Fibroblast of skin of right quadriceps (primary cell): ENCODE measurements around the gene RALBP1.
"Not testable (repeated sequence)": the region's sequence is repeated elsewhere in the genome, so short reads cannot be mapped to it uniquely, and the experiment has no call there.

ENCODE experiments used
- DNase-seq: peaks from one replicate; pipeline ENCODE4 v3.0.0-alpha.2; 2013

The RALBP1 gene

DNA sequence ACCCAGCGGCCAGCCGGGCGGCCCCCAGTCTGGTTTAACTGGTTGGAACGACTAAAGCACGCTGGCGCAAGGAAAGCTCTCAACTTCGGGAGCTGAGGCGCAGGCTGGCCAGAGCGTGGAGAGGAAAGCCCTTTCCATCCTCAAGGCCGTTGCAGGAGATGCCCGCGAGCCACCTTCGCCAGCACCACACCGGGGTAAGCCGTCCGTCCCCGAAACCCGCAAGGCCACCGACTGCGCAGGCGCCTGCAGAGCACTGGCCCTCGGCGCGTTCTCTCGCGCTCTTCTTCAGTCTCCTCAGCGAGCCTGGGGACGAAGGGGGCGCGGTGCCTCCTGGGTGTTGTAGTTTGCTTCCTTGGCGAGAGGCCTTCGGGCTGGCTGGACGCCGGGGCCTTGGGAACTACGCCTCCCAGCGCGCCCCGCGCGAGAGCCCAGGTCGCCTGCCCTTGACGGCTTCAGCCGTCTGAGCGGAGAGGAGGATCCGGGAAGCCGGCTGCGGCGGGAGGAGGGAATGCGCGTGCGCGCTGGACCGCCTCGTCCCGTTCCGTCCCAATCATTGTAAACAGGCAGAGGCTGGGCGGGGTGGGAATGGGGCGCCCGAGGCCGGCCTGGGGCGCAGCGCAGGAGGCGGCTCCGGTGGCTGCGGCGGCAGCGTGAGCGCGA lies at the start of gene RALBP1:
Gene RALBP1, plus strand, starts transcription at position 531 of the 660 bp plus-strand sequence. CDS start 37,533 bp downstream, outside the sequence.
- DNase-seq = peak; percentile 100

- DNase-seq = no peak
These were observed 48.6 kb upstream of the RALBP1 start for GRCh38 chr18:9426753-9427152.

GRCh38 chr18:9428301-9428706 lies 47.0 kb upstream of the RALBP1 start:
- DNase-seq = no peak

DNA sequence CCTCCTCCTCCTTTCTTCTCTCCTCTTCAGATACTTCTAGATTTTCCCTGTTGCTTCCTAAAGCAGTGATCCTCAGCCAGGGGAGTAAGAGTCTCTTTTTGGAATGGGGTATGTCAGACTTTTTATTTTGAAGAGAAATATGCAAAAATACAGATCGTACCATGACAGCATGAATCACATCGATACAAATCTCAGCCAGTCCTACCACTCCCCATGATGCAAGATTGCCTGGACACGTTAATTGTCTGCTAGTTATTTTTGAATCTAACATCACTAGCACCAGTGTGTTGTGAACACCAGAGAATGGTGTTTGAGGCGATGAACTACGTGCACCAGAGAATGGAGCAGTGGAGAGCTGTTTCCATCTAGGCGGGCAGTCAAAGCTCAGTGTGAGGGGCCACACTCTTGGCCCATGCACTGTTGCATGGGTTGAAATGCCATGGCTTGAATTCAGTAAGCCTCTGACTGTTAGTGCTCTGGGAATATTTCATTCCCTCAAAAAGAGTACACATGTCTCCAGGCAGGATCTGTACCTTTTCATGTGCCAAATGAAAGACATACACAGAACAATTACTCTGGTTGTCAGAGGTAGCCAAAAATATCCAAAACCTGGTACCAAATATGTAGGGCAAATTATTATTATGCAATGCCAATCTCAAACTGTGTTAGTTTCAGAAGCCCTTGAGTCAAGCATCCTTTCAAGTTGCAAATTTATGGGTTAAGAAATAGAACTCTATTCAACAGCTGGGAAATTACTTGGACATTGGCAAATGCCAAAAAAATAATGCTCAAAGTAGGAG lies 46.3 kb upstream of the RALBP1 start:
- DNase-seq = no peak

- peak; percentile 61 for DNase-seq
These were observed 45.7 kb upstream of the RALBP1 start for GRCh38 chr18:9429662-9429993.

- not testable (repeated sequence) for DNase-seq
These were observed 45.0 kb upstream of the RALBP1 start for GRCh38 chr18:9430315-9430714.

GRCh38 chr18:9431296-9431695 lies 44.0 kb upstream of the RALBP1 start:
- DNase-seq = no peak

- DNase-seq = not testable (repeated sequence)
These were observed 42.2 kb upstream of the RALBP1 start for GRCh38 chr18:9433122-9433521.

GRCh38 chr18:9433671-9434121 lies 41.6 kb upstream of the RALBP1 start:
- peak; percentile 18 for DNase-seq

DNA sequence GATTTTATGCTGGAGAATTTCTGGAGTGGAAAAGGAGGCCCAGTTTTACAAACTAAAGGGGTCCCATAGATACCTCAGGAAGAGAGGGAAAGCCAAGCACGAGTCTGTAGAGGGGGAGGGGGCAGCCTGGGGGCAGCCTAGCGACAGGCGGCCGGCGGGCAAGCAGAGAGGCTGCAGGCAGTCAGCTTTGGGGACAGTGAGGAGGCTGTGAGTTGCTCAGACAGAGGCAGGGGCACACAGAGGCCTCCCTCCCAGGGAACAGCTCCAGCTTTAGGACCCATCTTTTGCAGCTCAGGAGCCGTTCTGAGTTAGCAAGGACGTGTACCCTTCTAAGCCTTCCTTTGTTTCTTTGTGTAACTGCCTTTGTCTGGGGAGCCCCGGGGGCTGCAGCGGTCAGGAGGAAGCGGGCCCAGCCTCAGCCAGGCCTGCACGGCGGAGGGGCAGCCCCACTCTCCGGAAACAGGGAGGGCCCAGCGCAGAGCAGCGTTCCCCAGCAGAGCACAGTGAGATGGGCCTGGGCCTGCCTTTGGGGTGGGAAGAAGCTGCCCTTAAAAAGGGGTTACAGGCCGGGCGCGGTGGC lies 41.1 kb upstream of the RALBP1 start:
- DNase-seq = no peak

- no peak for DNase-seq
These were observed 40.3 kb upstream of the RALBP1 start for GRCh38 chr18:9435041-9435440.

GRCh38 chr18:9436206-9436929 lies 38.9 kb upstream of the RALBP1 start:
- DNase-seq = no peak

DNA sequence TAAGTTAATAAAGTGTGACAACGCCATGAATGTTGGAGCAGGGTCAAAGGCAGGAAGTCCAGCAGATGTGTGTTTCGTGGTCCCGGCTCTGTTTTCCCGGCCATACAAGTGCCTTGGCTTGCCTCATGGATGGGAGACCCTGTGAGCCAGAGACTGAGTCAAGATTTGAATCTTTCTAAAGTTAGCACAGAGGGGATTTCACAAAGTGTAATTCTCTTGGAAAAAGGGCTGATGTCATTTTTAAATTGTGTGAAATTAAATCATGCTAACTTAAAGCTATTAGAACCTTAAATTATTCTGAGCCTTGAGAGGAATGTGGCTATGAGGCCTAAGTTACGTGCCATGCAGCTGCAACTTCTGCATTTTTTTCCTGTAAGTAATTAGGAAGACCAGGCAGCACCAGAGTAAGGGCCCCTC lies 38.3 kb upstream of the RALBP1 start:
- peak; percentile 88 for DNase-seq

- no peak for DNase-seq
These were observed 37.6 kb upstream of the RALBP1 start for GRCh38 chr18:9437672-9438071.

DNA sequence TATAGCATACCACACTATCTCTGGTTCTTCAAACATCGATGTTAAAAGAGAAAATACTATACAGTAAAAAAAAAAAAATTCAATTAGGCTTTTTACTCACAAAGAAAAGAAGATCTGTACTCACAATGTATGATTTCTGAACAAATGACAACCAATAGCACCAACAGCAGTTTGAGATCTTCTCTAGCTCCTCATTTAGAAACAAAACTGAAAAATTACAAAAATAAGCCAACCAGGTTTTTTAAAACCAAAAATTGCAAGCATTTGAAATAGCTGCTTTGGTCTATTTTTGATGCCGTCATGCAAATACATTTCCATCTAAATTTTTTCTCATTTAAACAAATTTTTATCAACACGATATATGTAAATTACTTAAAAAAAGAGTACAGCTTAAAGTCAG lies 34.3 kb upstream of the RALBP1 start:
- DNase-seq = no peak

DNA sequence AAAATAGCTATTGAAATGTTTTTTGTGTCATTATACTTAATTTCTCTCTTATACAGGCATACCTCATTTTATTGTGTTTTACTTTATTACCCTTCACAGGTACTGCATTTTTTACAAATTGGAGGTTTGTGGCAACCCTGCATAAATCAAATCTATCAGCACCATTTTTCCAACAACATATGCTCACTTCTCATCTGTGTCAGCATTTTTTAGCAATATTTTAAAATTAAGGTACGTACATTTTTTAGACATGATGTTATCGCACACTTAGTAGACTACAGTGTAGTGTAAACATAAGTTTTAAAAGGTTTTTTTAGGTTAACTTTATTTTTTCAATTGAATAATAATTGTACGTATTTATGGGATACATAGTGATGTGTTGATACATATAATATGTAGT lies 30.8 kb upstream of the RALBP1 start:
- DNase-seq = no peak

DNA sequence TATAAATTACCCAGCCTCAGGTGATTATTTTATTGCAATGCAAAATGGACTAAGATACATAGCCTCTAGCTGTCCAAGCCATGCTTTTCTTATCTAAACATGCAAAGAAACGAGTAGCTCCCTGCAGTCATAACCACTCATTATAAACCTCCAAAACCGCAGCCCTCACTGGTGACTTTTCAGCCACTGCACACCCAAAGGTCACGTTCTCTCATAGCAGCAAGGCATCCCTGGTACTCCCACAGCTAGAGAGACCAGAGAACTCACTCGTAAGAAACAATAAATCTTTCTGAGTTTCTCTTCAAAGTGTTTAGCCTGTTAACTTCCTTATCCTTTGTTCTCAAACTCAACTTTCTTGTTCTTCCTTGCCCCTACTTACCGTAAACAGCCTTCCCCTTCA lies 28.5 kb upstream of the RALBP1 start:
- no peak for DNase-seq

- no peak for DNase-seq
These were observed 28.0 kb upstream of the RALBP1 start for GRCh38 chr18:9447334-9447733.

- no peak for DNase-seq
These were observed 25.5 kb upstream of the RALBP1 start for GRCh38 chr18:9449600-9450414.

DNA sequence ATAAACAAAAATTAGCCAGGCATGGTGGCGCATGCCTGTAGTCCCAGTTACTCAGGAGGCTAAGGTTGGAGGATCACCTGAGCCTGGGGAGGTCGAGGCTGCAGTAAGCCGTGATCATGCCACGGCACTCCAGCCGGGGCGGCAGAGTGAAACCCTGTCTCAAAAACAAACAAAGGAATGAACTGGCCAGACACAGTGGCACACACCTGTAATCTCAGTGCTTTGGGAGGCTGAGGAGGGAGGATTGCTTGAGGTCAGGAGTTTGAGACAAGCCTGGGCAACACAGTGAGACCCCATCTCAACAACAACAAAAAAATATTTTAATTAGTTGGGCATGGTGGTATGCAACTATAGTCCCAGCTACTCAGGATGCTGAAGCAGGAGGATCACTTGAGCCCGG lies 24.4 kb upstream of the RALBP1 start:
- DNase-seq = not testable (repeated sequence)

- DNase-seq = no peak
These were observed 22.0 kb upstream of the RALBP1 start for GRCh38 chr18:9453283-9453682.

GRCh38 chr18:9454061-9454703 lies 21.1 kb upstream of the RALBP1 start:
- DNase-seq = no peak
